DMS53 treated with DMSO at 0.1 percent for 48 hours (cell line): ENCODE data around the gene BAIAP2L2.
"Not testable (repeated sequence)": the region's sequence is repeated elsewhere in the genome, so short reads cannot be mapped to it uniquely, and the experiment has no call there.

Experiments used
- DNase-seq: peaks from one replicate; lab custom pipeline; 2025; ENCODE audit not compliant: unreplicated experiment; lab: John Stamatoyannopoulos, UW

BAIAP2L2 gene

GRCh38 chr22:38129021-38129420 is 18.5 kb upstream of the BAIAP2L2 start:
- DNase-seq = no peak

DNA sequence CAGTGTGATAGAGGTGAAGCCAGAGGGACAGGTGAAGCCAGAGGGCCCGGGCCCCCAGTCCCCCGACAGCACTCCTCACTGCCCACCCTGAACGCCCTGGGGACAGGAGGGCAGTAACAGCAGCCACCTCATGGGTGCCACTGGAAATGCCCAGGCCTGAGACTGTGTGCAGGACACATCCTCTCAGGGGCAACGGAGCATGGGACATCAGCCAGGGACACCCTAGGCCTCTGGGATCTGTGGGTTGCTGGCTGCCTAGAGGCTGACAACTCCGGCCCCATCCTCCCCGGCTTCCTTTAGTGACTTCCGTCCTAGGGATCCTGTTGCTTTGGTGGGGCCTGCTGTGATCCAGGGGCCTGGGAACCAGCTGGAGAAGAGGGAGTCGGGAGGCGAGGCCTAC is 17.4 kb upstream of the BAIAP2L2 start:
- DNase-seq = no peak

- DNase-seq = no peak
These were observed 16.6 kb upstream of the BAIAP2L2 start for GRCh38 chr22:38126928-38127668.

DNA sequence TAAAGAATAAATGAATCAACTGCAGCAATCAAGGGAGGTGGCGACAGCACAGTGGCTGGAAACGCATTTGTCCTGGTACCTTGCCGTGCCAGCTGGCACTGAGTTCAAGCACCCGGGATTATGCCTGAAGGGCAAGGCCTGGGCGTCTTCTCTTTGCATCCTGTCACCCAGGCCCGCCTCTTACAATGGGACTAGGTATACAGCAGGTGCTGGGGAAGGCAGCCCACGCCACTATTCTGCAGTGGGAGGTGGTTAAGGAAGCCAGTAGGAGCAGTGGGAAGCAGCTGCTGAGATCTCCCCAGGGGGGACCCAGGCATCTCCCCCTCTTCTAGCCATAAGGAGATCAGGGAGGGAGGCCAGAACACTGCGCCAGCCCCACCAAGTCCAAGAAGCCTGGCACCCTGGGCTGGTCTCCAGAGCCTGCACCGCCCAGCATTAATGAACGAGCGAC is 15.3 kb upstream of the BAIAP2L2 start:
- DNase-seq = no peak

DNA sequence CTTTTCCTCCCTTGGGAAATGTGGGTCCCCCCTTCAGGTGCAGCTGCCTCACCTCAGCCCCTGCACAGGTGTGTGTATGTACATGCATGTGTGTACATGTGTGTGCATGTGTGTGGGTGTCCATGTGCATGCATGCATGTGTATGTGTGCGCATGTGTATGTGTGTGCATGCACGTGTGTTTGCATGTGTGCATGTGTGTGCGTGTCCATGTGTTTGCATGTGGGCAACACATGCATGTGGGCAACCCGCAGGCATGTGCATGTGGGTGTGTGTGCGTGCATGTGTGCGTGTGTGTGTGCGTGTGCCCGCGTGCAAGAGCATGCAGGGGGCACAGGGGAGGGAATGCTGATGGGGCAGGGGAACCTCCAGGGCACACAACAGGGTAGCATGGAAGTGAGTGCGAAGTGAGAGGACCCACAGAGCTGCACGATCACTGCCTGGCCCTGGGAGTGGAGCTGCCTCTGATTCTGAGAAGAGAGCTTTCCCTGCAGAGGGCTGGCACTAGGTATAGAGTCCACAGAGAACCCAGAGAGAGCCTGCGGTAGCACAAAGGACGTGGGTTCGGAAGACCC is 14.6 kb upstream of the BAIAP2L2 start:
- DNase-seq = no peak

GRCh38 chr22:38124236-38124974 is 13.9 kb upstream of the BAIAP2L2 start:
- no peak for DNase-seq

- no peak for DNase-seq
These were observed 12.1 kb upstream of the BAIAP2L2 start for GRCh38 chr22:38122616-38123015.

GRCh38 chr22:38120359-38121110 is 10.1 kb upstream of the BAIAP2L2 start:
- no peak for DNase-seq

DNA sequence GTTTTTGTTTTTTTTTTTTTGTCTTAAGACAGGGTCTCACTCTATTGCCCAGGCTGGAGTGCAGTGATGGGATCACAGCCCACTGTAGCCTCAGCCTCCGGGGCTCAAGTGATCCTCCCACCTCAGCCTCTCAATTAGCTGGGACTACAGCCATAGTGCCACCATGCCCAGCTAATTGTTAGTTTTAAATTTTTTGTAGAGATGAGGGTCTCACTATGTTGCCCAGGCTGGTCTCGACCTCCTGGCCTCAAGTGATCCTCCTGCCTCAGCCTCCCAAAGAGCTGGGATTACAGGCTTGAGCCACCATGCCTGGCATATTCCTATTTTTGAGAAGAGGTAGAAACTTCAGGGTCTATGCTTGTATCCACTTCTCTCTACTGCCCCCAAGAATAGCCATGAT is 8.3 kb upstream of the BAIAP2L2 start:
- not testable (repeated sequence) for DNase-seq

GRCh38 chr22:38118182-38118581 is 7.7 kb upstream of the BAIAP2L2 start:
- no peak for DNase-seq

DNA sequence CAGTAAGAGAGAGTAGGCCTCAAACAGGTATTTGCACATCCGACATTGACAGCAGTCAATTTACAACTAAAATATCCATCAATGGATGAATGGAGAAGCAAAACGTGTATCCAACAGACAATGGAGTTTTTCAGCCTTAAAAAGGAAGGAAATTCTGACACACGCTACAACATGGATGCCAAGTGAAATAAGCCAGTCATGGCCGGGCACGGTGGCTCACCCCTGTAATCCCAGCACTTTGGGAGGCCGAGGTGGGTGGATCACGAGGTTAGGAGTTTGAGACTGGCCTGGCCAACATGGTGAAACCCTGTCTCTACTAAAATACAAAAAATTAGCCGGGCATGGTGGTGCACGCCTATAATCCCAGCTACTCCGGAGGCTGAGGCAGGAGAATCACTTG is 7.1 kb upstream of the BAIAP2L2 start:
- DNase-seq = not testable (repeated sequence)

DNA sequence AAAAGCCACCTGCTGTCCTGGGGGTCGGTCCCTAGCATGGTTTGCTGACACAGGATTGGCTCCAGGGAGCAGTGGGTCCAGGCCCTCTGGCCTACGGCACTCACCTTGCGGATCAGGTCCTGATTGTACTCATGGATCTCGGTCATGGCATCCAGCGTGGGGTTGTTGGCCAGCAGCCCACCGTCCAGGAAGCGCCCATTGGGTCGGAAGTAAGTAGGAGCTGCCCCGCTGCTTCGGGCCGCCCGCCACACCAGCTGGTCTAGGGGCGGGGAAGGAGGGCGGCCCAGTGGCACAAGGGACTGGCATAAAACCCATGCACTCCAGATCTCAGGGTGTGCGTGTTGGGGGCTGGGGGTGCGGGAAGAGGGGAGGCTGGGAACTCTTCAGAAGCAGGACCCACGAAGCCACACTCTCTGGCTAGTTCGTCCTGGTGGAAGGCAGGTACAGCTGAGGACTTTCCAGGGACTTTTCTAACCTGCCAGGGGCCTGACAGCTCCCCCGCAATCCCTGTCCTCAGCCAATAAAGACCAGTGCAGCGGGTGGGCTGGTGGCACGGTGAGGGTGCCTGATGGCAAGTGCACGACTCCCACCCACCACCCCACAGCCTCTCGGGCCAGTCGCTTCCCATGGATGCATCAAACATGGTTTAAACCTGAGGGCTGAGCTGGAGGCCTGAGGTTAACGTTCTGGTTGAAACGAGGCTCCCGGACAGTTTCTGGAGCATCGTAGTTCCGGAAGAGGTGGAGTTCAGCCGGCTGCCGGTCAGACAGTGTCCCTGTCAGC is 5.1 kb upstream of the BAIAP2L2 start:
- no peak for DNase-seq

DNA sequence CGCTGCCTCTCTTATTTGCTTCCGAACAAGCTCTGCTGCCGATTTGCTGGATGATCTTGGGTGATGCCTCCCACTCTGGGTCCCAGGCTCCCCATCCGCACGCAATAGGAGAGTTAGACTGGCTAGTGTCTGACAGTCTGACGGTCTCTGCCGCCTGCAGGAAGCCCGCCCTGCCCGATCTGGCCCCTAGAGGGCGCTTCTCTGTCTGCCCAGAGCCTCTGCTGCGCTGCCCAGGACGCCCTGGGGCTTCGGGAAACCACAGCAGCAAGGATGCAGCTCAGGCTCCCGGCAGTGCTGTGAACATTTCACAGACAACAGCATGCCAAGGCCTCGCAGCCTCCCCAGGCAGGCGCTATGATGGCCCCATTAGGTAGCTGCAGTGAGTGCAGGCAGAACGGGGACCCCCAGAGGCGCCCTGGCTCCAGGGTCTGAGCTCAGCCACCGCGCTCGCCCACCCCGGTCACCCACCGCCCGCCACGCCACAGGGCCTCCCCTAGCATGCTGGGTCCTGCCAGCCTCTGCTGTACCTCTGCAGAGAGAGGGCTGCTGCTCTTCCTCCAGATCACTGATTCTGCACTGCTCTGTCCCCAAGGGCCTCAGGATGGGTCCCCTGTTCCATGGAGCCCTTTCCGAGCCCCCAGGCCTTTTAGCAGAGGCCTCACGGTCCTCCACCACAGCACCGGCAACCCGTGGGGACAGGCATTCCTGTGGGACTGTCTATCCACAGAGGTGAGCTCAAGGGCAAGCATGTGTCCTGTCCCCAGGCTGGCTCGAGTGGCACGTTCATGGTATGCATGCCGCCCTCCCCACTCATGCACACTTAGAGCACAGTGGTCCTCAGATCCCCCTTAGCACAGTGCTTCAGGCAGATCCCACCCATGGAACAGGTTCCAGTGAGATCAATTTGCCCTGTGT is 4.3 kb upstream of the BAIAP2L2 start:
- no peak for DNase-seq

- DNase-seq = no peak
These were observed 1.9 kb upstream of the BAIAP2L2 start for GRCh38 chr22:38112381-38112780.

DNA sequence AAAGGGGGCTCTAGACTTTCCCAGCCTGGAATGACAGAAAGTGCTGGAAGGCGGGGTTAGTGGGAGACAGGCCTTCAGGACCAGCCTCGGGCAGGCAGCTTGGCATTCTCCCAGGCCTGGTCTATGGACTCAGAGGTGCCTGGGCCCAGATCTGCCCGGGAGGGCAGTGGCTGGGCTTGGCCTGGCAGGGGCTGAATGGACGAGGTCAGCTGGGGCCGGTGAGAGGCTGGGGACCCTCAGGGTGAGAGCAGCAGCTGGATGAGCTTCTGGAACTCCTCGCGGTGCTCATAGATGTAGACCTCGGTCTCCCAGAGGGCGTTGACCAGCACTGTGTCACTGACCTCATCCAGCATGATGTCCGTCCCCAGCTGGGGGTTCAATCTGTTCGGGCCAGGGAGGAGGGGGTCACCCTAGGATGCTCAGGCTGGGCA is 1.5 kb upstream of the BAIAP2L2 start:
- no peak for DNase-seq

GRCh38 chr22:38110863-38111852 is 674 bp upstream of the BAIAP2L2 start:
- peak; percentile 10 for DNase-seq

- no peak for DNase-seq
These were observed 998 bp downstream of the BAIAP2L2 start for GRCh38 chr22:38109371-38110001.
